Epithelial cell of prostate (primary cell): ENCODE data around the gene PHF23.
A peak's percentile ranks its signal among the peaks of the same experiment; 100 is the strongest.

Source experiments
- DNase-seq: peaks from one replicate; pipeline ENCODE4 v3.0.0-alpha.2; 2011; ENCODE audit warnings: low read depth, low spot score
- H3K27ac ChIP-seq: fragments of 450-650 bp; 2 replicates; pipeline ENCODE4 v1.5.1; 2017; ENCODE audit warnings: mild to moderate bottlenecking

Gene PHF23

DNA sequence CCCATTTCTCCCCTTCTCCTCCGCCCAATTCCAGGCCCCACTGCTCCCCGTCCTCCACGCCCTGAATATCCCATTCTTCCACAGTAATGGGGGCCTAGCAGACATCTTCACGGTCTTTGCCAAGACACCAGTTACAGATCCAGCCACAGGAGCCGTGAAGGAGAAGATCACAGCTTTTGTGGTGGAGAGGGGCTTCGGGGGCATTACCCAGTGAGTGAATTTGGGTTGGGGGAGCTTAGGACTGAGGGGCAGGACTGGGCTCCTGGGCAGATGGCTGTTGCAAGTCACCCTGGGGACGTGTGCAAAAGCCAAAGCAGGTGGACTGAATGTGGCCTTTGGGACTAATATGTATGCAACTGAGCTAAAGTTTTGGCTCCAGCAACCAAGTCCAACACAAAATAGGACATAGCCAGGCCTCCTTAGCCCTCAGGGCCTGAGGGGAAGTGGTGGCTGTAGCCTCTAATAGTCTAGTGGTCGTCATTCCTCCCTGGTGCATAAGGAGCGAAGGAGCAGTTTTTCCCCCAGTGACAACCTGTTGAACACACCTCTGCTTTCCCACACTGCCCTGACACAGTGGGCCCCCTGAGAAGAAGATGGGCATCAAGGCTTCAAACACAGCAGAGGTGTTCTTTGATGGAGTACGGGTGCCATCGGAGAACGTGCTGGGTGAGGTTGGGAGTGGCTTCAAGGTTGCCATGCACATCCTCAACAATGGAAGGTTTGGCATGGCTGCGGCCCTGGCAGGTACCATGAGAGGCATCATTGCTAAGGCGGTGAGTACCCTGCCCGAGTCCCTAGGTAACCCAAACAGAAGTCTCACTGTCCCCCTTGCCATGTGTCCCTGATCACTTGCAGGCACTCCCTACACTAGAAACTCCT lies 16.9 kb downstream of the PHF23 start:
- peak overlapping the region; percentile 98 for H3K27ac ChIP-seq
- DNase-seq, result no peak

GRCh38 chr17:7221278-7222092 lies 17.8 kb downstream of the PHF23 start:
- no peak for DNase-seq
- H3K27ac ChIP-seq, result peak overlapping the region; percentile 98

GRCh38 chr17:7220593-7221277 lies 18.5 kb downstream of the PHF23 start:
- DNase-seq, result no peak
- peak overlapping the region; percentile 98 for H3K27ac ChIP-seq

GRCh38 chr17:7219812-7220592 lies 19.3 kb downstream of the PHF23 start, which contains the start of the genes ACADVL and DLG4:
TSS of gene ACADVL (plus strand) at chr17:7219938. CDS start at chr17:7219985, 47 bp downstream.
TSS of gene DLG4 (minus strand) at chr17:7219836.
- no peak for DNase-seq
- peak within 1 kb of the TSS; percentile 98 for H3K27ac ChIP-seq

- H3K27ac ChIP-seq, result peak overlapping the region; percentile 98
- DNase-seq, result no peak
Measured at GRCh38 chr17:7219229-7219811, 19.9 kb downstream of the PHF23 start.

GRCh38 chr17:7218758-7219157 lies 20.5 kb downstream of the PHF23 start:
- peak overlapping the region; percentile 98 for H3K27ac ChIP-seq
- DNase-seq, result no peak

DNA sequence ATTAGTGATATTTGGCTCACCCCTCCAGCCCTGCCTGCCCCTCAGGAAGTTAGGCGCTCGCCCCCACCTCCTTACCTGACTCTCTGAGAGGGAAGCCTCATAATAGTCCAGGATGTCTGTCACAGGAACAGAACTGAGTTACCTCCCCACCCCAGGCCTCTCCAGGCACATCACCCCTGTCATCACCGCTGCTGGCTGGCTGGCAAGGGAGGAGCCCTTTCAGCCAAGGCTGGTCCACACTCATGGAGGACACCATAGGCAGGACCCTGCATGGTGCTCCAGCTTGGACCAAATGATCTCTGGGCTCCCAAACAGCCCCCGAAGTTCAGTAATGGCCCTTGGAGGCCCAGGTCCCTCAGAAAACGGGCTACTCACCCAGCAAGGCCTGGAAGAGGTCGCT lies 21.1 kb downstream of the PHF23 start:
- no peak for DNase-seq
- no peak overlapping the region for H3K27ac ChIP-seq

DNA sequence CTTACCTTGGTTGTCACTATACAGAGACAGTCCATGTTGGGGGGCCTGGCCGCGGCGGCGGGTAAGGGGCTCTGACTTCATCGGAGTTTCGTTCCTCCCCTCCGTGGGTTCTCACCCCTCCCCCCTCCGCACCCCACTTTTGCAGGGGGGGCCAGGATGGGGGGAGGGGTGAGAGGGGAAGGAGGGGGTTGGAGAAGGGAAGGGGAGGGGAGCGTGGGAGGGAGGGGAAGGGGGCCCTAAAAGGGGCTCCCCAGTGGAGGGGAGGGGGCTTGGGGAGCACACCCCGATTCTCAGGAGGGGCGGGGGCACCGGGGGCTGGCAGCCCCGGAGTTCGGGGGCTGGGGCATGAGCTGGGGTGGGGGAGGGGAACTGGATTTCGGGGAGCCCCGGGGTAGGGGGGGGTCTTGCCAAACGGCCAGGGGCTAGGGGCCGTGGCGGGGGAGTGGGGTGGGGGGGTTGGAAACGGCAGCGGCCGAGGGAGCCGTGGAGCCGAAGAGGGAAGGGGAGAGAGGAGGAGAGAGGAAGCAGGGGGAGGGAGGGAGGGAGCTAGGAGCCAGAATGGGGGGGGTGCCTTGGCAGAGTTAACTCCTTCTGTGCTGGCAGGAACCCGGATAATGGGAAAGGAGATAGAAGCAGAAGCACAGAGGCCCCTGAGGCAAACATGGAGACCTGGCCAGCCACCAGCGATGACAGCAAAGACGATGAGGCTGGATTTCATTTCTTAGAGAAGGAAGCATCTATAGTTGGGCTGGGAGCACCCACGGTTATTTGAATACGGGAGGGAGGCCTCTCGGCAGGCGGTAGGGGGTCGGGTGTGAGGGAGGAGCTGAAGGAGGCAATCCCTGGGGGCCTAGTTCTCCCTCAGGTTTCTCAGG lies 21.9 kb downstream of the PHF23 start:
- no peak overlapping the region for H3K27ac ChIP-seq
- DNase-seq, result no peak

- DNase-seq, result no peak
- H3K27ac ChIP-seq, result no peak overlapping the region
Measured at GRCh38 chr17:7216242-7217112, 22.8 kb downstream of the PHF23 start.

DNA sequence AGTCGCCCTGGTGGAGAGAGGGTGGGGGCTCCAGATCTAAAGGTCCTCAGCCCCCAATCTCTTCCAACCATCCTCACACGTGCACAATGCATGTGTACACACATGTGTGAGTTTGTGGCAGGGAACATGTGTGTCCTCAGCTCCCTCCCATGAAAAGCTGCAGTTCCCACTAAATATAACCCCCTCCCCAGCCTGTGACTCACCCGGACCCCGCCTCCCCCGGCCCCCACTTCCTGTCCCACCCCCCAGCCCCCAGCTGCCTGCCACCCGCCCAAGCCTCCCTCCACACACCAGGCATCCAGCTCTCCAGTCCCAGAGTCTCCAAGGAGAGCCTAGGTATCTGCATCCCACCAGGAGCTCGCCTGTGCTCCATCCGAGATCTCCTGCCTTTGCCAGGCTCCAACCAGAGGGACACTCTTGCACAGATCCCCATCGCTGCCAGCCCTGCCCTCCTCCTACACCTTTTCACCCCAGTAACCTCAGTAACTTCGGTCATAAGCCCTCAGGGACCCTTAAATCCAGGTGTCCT lies 23.5 kb downstream of the PHF23 start:
- DNase-seq, result no peak
- no peak overlapping the region for H3K27ac ChIP-seq

DNA sequence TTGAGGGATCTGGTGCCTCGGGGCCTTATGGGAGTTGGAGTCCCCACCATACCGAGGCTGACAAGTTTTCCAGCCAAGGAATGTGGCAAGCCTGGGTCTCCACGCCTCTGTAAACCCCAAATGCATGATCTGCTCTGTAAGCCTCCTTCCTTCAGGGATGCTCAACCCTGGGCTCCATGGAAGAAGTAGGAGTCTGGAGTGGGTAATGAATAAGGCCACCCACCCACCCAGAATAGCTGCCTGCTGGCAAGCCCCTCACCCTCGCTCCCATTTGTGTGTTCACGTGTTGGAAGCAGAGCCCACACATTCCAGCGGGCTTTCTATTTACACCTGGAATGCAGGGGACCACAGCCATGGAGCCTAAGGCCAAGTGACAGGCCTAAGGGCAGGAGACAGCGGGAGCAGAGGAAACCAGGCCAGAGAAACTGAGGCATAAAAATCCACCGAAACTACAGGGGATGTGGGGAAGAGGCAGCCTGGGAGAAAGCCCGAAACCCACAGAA lies 24.1 kb downstream of the PHF23 start:
- no peak for DNase-seq
- H3K27ac ChIP-seq, result no peak overlapping the region

- no peak overlapping the region for H3K27ac ChIP-seq
- DNase-seq, result peak; percentile 64
Measured at GRCh38 chr17:7214300-7215135, 24.7 kb downstream of the PHF23 start.

DNA sequence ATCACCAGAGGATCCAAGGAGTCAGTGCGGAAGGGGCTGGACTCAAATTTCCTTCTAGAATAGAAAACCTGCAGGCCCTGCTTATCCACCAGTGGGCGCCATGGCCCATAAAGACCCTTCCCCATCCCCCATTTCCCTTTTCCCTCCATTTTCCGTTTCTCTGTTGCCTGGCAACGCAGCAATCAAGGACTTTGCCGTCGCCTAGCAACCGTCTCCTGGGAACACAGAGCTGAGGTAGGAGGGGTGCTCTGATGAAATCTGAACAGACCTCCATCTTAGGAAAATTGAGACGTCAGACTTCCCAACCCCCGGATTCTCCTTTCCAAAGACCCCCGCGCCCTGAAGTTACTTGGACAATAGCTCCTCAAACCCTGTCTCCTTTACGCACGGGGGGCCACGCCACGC lies 25.4 kb downstream of the PHF23 start:
- no peak for DNase-seq
- no peak overlapping the region for H3K27ac ChIP-seq

DNA sequence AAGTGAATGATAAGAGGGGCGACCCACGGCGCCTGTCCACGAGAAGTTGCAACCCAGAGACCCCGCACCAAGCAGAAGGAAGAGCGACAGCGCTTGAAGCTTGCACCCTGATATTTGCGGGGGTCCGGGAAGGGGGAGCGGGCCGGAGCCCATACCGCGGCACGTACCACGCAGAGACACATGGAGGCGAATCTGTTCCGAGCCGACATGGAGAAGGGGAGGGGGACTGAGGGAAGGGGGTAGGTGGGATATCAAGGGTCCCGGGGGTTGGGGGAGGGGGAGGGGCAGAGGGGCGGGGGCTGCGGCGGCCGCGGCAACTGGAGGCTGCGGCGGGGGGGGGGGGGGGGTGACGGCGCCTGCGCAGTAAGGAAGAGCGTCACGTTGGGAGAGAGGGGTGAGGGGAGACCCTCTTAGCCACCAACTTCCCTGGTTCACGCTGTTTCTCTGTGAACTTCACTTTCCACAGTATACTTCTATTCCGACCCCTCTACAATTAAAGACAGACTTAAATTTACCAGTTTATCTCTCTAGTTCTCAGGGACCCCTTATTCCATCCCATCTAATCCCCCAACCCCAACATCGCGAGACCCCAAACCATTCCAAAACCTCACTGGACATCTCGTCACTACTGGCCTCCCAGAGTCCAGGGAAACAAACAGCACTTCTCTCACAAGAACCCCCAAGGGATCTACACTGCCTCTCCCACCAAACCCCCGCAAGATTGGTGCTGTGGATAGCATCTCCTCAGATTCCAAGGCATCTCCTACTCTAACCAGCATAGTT lies 27.6 kb downstream of the PHF23 start:
- no peak overlapping the region for H3K27ac ChIP-seq
- DNase-seq, result no peak

- no peak overlapping the region for H3K27ac ChIP-seq
- DNase-seq, result no peak
Measured at GRCh38 chr17:7208754-7209460, 30.4 kb downstream of the PHF23 start.
